ENCODE measurements around the gene RAB3IL1. TPM values are rescaled to one million over a fixed set of nuclear protein-coding genes. Genes with fewer than 3 reads are reported as not detected.
A peak's percentile ranks its signal among the peaks of the same experiment; 100 is the strongest.

RAB3IL1 gene
- total and polyA plus RNA-seq, 8 donors: 9.3 to 15.4 (median 11.1) TPM

DNA sequence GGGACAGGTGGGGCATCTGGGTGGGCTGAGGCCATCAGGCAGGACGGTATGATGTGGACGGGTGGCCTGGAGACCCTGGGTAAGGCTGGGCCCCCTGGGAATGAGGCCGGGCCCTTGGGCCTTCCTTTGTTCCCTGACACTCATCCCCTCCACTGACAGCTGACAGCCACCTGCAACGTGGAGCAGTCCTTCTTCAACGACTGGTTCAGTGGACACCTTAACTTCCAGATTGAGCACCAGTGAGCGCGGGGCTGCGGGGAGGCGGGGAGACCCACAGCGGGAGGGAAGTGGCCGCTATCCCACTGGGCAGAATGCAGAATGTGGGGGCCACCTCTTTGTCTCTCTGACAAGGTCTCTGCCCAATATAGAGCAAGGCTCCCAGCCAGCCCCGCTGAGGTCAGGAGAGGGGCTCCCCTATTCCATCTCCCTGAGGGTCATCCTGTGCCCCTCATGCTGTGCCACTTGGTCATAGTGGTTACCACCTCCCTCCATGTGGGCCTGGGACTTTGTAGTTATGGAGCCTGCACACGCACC is 53.8 kb downstream of the RAB3IL1 start:
- peaks cover 0 to 72% of the 10 kb centered on the region in 2 donors for H3K36me3 ChIP-seq
- no peaks in the 10 kb centered on the region for H3K27me3 ChIP-seq
- H3K9me3 ChIP-seq: no peaks in the 10 kb centered on the region
- H3K27ac ChIP-seq: no peak overlapping the region
- intact Hi-C loops (cut with DNase I): no loop called here
- TF ChIP-seq, protein P1, sequence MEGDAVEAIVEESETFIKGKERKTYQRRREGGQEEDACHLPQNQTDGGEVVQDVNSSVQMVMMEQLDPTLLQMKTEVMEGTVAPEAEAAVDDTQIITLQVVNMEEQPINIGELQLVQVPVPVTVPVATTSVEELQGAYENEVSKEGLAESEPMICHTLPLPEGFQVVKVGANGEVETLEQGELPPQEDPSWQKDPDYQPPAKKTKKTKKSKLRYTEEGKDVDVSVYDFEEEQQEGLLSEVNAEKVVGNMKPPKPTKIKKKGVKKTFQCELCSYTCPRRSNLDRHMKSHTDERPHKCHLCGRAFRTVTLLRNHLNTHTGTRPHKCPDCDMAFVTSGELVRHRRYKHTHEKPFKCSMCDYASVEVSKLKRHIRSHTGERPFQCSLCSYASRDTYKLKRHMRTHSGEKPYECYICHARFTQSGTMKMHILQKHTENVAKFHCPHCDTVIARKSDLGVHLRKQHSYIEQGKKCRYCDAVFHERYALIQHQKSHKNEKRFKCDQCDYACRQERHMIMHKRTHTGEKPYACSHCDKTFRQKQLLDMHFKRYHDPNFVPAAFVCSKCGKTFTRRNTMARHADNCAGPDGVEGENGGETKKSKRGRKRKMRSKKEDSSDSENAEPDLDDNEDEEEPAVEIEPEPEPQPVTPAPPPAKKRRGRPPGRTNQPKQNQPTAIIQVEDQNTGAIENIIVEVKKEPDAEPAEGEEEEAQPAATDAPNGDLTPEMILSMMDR (IDR thresholded peaks at IDR 0.05): no peak
- H3K4me1 ChIP-seq: no peaks in the 10 kb centered on the region
- H3K4me3 ChIP-seq: no peak overlapping the region
- DNase-seq (no peak), ATAC-seq (no peak)

DNA sequence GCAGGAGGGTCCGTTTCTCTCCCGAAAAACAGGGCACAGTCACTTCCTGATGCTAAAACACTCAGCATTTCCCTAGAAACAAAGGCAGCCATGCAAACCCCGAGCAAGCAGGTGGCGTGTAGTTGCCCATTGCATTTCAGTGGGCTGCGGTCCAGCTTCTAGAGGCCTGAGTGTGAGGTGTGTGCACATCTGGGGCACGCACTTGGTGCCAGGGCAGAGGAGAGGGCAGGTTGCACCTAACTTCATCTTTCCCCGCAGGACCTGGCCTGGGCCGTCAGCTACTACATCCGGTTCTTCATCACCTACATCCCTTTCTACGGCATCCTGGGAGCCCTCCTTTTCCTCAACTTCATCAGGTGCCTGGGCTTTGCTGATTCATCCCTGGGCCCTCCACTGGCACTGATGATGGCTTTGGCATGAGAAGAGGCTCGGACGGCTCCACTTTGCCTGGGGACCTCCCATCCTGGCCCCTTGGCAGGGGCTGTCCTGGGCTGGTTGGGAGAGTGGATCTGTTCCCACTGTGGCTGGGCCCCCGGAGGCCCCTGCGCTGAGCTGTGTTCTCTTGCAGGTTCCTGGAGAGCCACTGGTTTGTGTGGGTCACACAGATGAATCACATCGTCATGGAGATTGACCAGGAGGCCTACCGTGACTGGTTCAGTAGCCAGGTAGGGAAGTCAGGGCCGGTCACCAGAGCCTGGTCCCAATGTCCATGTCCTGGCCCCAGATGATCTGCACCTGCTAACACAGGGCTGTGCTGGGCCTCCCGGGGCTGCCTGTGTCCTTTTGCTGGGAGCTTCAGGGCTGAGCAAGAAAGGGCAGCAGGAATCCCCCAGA is 54.4 kb downstream of the RAB3IL1 start:
- intact Hi-C loops (cut with DNase I): no loop called here
- no peak for DNase-seq
- no peaks in the 10 kb centered on the region for H3K4me1 ChIP-seq
- no peak for ATAC-seq
- H3K4me3 ChIP-seq: no peak overlapping the region
- H3K27me3 ChIP-seq: no peaks in the 10 kb centered on the region
- H3K36me3 ChIP-seq: peaks cover 0 to 79% of the 10 kb centered on the region in 2 donors
- H3K9me3 ChIP-seq: no peaks in the 10 kb centered on the region
- H3K27ac ChIP-seq: no peak overlapping the region
- TF ChIP-seq, protein P1 (IDR thresholded peaks at IDR 0.05): no peak

DNA sequence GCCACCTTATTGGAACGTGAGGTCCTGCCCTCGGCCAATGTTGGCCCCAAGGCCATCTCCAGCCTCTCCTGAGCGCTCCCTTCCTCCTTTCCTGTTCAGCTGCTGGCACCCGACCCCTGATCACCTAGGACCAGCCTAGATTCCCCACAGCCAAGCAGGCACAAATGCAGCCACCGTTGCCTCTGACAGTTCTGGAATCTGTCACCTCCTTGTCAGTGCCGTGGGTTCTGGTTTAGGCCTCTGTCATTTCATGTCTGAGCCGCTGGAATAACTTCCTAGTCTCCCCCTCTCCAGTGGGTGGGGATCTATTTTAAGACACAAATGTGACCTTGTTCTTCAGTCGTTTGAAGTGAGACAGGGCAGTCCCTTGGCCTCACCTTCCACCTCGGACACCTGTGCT is 55.7 kb downstream of the RAB3IL1 start:
- no peaks in the 10 kb centered on the region for H3K9me3 ChIP-seq
- TF ChIP-seq, protein P1 (IDR thresholded peaks at IDR 0.05): no peak
- H3K4me3 ChIP-seq: no peak overlapping the region
- no peak for DNase-seq
- no peak overlapping the region for H3K27ac ChIP-seq
- no peaks in the 10 kb centered on the region for H3K27me3 ChIP-seq
- intact Hi-C loops (cut with DNase I): no loop called here
- H3K4me1 ChIP-seq: no peaks in the 10 kb centered on the region
- H3K36me3 ChIP-seq: peaks cover 0 to 92% of the 10 kb centered on the region in 2 donors
- ATAC-seq: no peak

DNA sequence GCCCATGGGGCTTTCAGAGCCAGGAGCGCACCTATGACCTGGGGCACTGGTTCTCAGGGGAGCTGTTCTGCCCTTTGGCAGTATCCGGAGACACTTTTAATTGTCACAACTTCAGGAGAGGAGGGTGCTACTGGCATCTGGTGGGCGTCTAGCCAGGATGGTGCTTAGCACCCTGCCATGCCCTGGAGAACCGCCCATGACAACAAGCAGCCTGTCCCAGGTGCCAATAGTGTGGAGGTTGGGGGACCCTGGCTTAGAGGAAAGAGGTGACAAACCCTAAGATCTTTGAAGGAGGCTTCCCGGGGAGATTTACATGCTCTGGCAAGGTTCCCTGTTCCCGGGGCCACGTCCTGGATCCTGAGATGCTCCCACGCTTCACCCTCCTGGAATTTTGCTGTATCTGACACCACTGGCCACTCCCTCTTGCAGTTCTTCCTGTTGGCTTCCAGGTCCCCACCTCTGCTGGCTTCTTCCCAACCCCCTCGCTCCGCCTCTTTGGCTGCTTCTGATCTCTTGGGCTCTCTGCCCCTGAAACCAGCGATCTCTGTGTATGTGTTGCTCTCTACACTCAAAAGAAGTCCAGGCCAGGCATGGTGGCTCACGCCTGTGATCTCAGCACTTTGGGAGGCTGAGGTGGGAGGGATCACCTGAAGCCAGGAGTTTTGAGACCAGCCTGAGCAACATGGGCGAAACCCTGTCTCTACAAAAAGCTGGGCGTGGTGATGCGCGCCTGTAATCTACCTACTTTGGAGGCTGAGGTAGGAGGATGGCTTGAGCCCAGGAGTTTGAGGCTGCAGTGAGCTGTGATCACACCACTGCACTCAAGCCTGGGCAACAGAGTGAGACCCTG is 57.1 kb downstream of the RAB3IL1 start:
- TF ChIP-seq, protein P1 (IDR thresholded peaks at IDR 0.05): no peak
- H3K27me3 ChIP-seq: no peaks in the 10 kb centered on the region
- H3K4me1 ChIP-seq: no peaks in the 10 kb centered on the region
- intact Hi-C loops (cut with DNase I): no loop called here
- H3K27ac ChIP-seq: no peak overlapping the region
- no peaks in the 10 kb centered on the region for H3K9me3 ChIP-seq
- H3K36me3 ChIP-seq: peaks cover 0 to 91% of the 10 kb centered on the region in 2 donors
- peak; percentile 27 for ATAC-seq
- no peak overlapping the region for H3K4me3 ChIP-seq
- no peak for DNase-seq
